Ectodermal cell (in vitro differentiated cells): ENCODE results near the gene VSIR.

ENCODE experiments used
- H3K27ac ChIP-seq: 2 replicates; pipeline ENCODE4 v1.7.0; 2013; ENCODE audit warnings: mild to moderate bottlenecking, low read depth, low read length; ENCODE audit not compliant: insufficient read depth, poor library complexity, severe bottlenecking
- H3K27me3 ChIP-seq: 2 replicates; pipeline ENCODE4 v1.7.0; 2013; ENCODE audit warnings: mild to moderate bottlenecking, low read length; ENCODE audit not compliant: insufficient read depth, control insufficient read depth, poor library complexity, severe bottlenecking
- H3K36me3 ChIP-seq: one replicate; pipeline ENCODE4 v1.7.0; 2013; ENCODE audit warnings: low read length; ENCODE audit not compliant: control insufficient read depth, insufficient read depth
- H3K4me1 ChIP-seq: one replicate; pipeline ENCODE4 v1.7.0; 2013; ENCODE audit warnings: low read length; ENCODE audit not compliant: control insufficient read depth, insufficient read depth
- H3K4me3 ChIP-seq: 2 replicates; pipeline ENCODE4 v1.7.0; 2013; ENCODE audit warnings: low read depth, low read length, control low read depth; ENCODE audit not compliant: insufficient read depth
- H3K9me3 ChIP-seq: 2 replicates; pipeline ENCODE4 v1.7.0; 2013; ENCODE audit warnings: mild to moderate bottlenecking, low read length, moderate library complexity; ENCODE audit not compliant: control insufficient read depth
- WGBS, 2 experiments: methylation state at CpG; one replicate each; pipeline ENCODE4 v1.1.7; 2013; ENCODE audit warnings: missing lambda C conversion rate in 2 of 2; 5-methylcytosine and 5-hydroxymethylcytosine counted together

VSIR gene

DNA sequence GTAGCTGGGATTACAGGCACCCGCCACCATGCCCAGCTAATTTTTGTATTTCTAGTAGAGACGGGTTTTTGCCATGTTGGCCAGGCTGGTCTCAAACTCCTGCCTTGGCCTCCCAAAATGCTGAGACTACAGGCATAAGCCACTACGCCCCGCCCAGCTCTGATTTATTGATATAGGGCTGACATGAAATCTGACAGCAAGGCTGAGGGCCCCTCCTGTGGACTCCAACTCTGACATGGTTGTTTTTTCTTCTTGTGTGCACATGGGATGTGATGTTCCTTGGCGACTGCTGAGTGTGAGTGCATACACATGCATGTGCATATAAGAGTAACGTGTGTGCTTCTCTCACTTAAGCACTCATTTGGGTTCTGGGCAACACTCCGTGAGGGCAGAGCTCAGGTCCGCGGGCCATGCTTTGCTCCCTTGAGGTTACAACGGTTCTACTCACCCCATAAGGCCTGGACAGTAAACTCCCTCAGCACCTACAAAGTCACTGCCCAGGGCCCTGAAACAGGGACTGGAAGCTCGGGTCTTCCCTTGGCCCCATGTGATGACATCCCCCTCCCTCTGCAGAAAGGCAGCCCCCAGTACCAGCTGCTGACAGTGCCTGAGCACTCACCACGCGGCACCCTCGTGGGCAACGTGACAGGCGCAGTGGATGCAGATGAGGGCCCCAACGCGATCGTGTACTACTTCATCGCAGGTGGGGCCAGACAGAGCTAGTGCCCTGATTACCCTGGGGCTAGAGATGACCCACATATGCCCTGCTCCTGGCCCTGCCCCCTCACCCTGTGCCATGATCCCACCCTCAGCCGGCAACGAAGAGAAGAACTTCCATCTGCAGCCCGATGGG is 33.6 kb upstream of the VSIR start:
- Histone ChIP-seq H3K36me3 (no peaks in the 10 kb centered on the region), H3K9me3 (no peaks in the 10 kb centered on the region), H3K4me3 (no peak overlapping the region), H3K4me1 (no peaks in the 10 kb centered on the region), H3K27ac (no peak overlapping the region), H3K27me3 (peaks cover 6% of the 10 kb centered on the region)
- WGBS, 2 experiments: 92 to 95% methylated on average over 23 of the region's 23 CpGs

DNA sequence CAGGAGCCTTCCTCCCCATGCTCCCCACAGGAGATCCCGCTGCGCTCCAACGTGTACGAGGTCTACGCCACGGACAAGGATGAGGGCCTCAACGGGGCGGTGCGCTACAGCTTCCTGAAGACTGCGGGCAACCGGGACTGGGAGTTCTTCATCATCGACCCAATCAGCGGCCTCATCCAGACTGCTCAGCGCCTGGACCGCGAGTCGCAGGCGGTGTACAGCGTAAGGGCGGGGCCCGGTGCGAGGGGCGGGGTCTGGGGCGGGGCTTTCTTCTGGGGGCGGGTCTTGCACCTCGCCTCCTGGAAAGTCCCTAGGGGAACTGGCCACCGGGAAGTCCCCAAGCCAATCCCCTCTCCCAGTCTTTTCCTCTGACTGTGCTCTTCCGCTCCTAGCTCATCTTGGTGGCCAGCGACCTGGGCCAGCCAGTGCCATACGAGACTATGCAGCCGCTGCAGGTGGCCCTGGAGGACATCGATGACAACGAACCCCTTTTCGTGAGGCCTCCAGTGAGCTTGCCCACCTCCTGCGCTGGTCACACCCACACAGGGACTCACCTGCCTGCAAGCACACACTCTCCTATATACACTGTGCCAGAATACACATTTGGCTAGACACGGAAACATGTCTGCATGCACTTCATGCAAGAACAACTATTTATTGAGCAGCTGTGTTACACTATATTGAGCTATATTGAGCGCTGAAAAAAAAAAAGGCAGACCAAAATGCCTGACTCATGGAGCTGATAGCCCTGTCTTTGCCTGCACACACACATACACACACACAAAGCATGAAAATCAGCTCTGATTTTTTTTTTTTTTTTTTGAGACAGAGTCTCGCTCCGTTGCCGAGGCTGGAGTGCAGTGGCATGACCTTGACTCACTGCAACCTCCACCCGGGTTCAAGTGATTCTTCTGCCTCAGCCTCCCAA is 32.7 kb upstream of the VSIR start:
- Histone ChIP-seq H3K4me1 (no peaks in the 10 kb centered on the region), H3K27me3 (peaks cover 6% of the 10 kb centered on the region)
- WGBS, 2 experiments: 76 to 78% methylated on average over 41 of the region's 41 CpGs

GRCh38 chr10:71804077-71804476 is 30.8 kb upstream of the VSIR start:
- WGBS, 2 experiments: 76 to 84% methylated on average over 4 of the region's 4 CpGs
- no peaks in the 10 kb centered on the region for H3K36me3 ChIP-seq
- no peak overlapping the region for H3K4me3 ChIP-seq
- no peaks in the 10 kb centered on the region for H3K4me1 ChIP-seq
- no peaks in the 10 kb centered on the region for H3K9me3 ChIP-seq
- H3K27me3 ChIP-seq: peaks cover 6% of the 10 kb centered on the region
- no peak overlapping the region for H3K27ac ChIP-seq

More for the DNA sequence above, 32.7 kb upstream of the VSIR start:
- no peaks in the 10 kb centered on the region for H3K36me3 ChIP-seq
- H3K4me3 ChIP-seq: no peak overlapping the region
- no peak overlapping the region for H3K27ac ChIP-seq
- no peaks in the 10 kb centered on the region for H3K9me3 ChIP-seq

DNA sequence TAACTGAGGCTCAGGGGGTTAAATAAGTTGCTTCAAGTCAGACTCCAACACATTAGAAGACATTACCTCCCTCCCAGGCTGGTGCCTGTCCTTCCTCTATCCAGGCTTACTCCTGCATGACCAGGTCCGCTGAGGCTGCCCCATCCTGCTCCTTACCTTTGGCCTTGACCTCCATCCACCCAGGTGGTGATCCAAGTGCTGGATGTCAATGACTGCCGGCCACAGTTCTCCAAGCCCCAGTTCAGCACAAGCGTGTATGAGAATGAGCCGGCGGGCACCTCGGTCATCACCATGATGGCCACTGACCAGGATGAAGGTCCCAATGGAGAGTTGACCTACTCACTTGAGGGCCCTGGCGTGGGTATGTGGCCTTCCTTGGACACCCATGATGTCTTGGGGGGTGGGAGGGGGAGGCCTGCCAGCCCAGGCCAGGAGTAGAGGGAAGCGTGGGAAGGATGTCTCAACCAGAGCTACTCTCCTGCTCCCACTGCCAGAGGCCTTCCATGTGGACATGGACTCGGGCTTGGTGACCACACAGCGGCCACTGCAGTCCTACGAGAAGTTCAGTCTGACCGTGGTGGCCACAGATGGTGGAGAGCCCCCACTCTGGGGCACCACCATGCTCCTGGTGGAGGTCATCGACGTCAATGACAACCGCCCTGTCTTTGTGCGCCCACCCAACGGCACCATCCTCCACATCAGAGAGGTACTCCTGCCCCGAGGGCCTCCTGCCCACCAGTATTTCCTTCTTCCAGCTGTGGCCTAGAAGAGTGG is 29.6 kb upstream of the VSIR start:
- no peak overlapping the region for H3K4me3 ChIP-seq
- peaks cover 6% of the 10 kb centered on the region for H3K27me3 ChIP-seq
- no peaks in the 10 kb centered on the region for H3K9me3 ChIP-seq
- H3K4me1 ChIP-seq: no peaks in the 10 kb centered on the region
- 92% methylated on average over 18 of the region's 18 CpGs for WGBS, 2 experiments
- no peaks in the 10 kb centered on the region for H3K36me3 ChIP-seq
- H3K27ac ChIP-seq: no peak overlapping the region

DNA sequence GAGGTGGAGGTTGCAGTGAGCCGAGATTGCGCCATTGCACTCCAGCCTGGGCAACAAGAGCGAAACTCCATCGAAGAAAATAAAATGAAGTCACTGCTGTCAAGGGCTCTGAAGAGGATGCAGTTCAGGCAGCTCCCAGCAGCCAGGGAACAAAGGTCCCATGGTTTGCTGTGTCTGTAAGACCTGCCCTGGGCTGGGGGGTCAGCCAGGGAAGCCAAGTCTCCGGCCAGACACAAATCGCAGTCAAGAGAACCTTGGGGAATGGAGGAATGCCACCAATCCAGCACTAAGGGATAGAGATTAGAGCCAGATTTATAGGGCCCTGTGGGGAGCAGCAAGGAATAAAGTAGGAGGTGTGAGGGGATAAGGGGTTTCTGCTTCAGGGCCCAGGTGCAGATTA is 28.9 kb upstream of the VSIR start:
- WGBS, 2 experiments: 91 to 93% methylated on average over 6 of the region's 6 CpGs
- Histone ChIP-seq H3K9me3 (no peaks in the 10 kb centered on the region), H3K27me3 (peaks cover 6% of the 10 kb centered on the region), H3K27ac (no peak overlapping the region), H3K36me3 (no peaks in the 10 kb centered on the region), H3K4me1 (no peaks in the 10 kb centered on the region), H3K4me3 (no peak overlapping the region)

GRCh38 chr10:71801361-71801760 is 28.0 kb upstream of the VSIR start:
- Histone ChIP-seq H3K9me3 (no peaks in the 10 kb centered on the region), H3K4me3 (no peak overlapping the region), H3K4me1 (no peaks in the 10 kb centered on the region), H3K27ac (no peak overlapping the region), H3K27me3 (peaks cover 6% of the 10 kb centered on the region), H3K36me3 (no peaks in the 10 kb centered on the region)
- whole genome bisulfite sequencing, 2 experiments: 93 to 95% methylated on average over 9 of the region's 9 CpGs

- 80 to 91% methylated on average over 3 of the region's 3 CpGs for WGBS, 2 experiments
- peaks cover 1% of the 10 kb centered on the region for H3K27me3 ChIP-seq
- no peaks in the 10 kb centered on the region for H3K4me1 ChIP-seq
- no peak overlapping the region for H3K27ac ChIP-seq
- H3K4me3 ChIP-seq: no peak overlapping the region
- no peaks in the 10 kb centered on the region for H3K36me3 ChIP-seq
- H3K9me3 ChIP-seq: no peaks in the 10 kb centered on the region
These were observed 26.5 kb upstream of the VSIR start for GRCh38 chr10:71799608-71800453.

DNA sequence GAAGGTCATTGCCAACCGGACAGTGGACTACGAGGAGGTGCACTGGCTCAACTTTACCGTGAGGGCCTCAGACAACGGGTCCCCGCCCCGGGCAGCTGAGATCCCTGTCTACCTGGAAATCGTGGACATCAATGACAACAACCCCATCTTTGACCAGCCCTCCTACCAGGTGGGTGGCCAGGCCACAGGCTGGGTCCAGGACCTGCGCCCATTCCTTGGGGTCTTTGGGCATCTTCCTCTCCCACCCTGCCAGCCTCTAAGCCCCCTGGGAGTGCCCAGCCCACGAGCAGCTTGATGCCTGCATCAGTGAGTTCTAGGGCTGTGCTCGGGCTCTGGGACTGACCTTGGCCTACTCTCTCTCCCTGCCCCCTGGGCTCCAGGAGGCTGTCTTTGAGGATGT is 25.8 kb upstream of the VSIR start:
- Histone ChIP-seq H3K27ac (no peak overlapping the region), H3K36me3 (no peaks in the 10 kb centered on the region), H3K9me3 (no peaks in the 10 kb centered on the region), H3K4me3 (no peak overlapping the region), H3K27me3 (no peaks in the 10 kb centered on the region), H3K4me1 (no peaks in the 10 kb centered on the region)
- WGBS, 2 experiments: 78 to 82% methylated on average over 10 of the region's 10 CpGs

GRCh38 chr10:71798308-71798624 is 24.9 kb upstream of the VSIR start:
- no peaks in the 10 kb centered on the region for H3K36me3 ChIP-seq
- no peaks in the 10 kb centered on the region for H3K4me1 ChIP-seq
- H3K4me3 ChIP-seq: no peak overlapping the region
- no peaks in the 10 kb centered on the region for H3K27me3 ChIP-seq
- H3K9me3 ChIP-seq: no peaks in the 10 kb centered on the region
- WGBS, 2 experiments: 88 to 91% methylated on average over 6 of the region's 6 CpGs
- no peak overlapping the region for H3K27ac ChIP-seq
